ENCODE data around the gene THUMPD3. TPM values are rescaled to one million over a fixed set of nuclear protein-coding genes. Genes with fewer than 3 reads are reported as not detected.

Gene THUMPD3
- total and polyA plus RNA-seq, 9 of the 15 experiments (the other 6 are each of a cell fraction or from before 2014, with no cell fraction given) = 58.3 to 132 (median 113) TPM

- TF ChIP-seq ATF3 (IDR thresholded peaks at IDR 0.05) = no peak
- no peak for TF ChIP-seq ATF3 (CRISPR knock-in tag; conservative IDR thresholded peaks at IDR 0.05)
- TF ChIP-seq VEZF1 (CRISPR knock-in tag; IDR thresholded peaks at IDR 0.05) = no peak
- no peak for TF ChIP-seq WHSC1 (IDR thresholded peaks at IDR 0.05; ENCODE audit: low read length)
- no peak for TF ChIP-seq DNMT1 (IDR thresholded peaks at IDR 0.05)
Observed at GRCh38 chr3:9373465-9373864, 10.6 kb downstream of the THUMPD3 start (continued).

- no peak for FAIRE-seq
- CTCF ChIA-PET (ENCODE audit: low intra/inter-chr PET ratio) = no interaction called here
- peaks cover 92% of the 10 kb centered on the region for H3K36me3 ChIP-seq (ENCODE audit: control insufficient read depth, insufficient read depth, low read length)
- TF ChIP-seq MGA (IDR thresholded peaks at IDR 0.05) = no peak
Observed at GRCh38 chr3:9377981-9378380, 15.1 kb downstream of the THUMPD3 start.

More at GRCh38 chr3:9377981-9378380, 15.1 kb downstream of the THUMPD3 start:
- POLR2A ChIA-PET = interaction anchor here (0.7 to 5.6 kb wide), 7 partner anchors 9 to 21 kb away, joined by 3 to 63 read pairs (median 3); partner anchors contain the start of genes SETD5 and THUMPD3
- no peak overlapping the region for H3K4me2 ChIP-seq (ENCODE audit: insufficient read depth, low read length)
- no peak for ATAC-seq
- no peak overlapping the region for H2AFZ ChIP-seq (ENCODE audit: low read depth, low read length)
- no peak overlapping the region for H3K4me3 ChIP-seq
- no peak overlapping the region for H3K9ac ChIP-seq (ENCODE audit: insufficient read depth in 1 of 2, low read depth in 2 of 2, low read length in 2 of 2)
- no peak overlapping the region for H3K27ac ChIP-seq (ENCODE audit: extremely low read depth, low read depth, low read length)
- no peak for DNase-seq (ENCODE audit: extremely low read depth in 1 of 4, low spot score in 3 of 4)
- no peaks in the 10 kb centered on the region for H3K9me3 ChIP-seq (replicated peaks; ENCODE audit: control insufficient read depth, insufficient read depth, low read depth, low read length)
- WGBS (ENCODE audit: insufficient coverage, low coverage, missing lambda C conversion rate) = 100% methylated on average over 1 of the region's 1 CpG
- H3K4me1 ChIP-seq (replicated peaks in 1 of 2; ENCODE audit: control insufficient read depth in 2 of 2, insufficient read depth in 2 of 2, low read length in 2 of 2) = no peaks in the 10 kb centered on the region
- no peaks in the 10 kb centered on the region for H3K27me3 ChIP-seq (ENCODE audit: control insufficient read depth in 2 of 2, insufficient read depth in 2 of 2, low read length in 2 of 2)
- peaks cover 51% of the 10 kb centered on the region for H3K79me2 ChIP-seq (ENCODE audit: control insufficient read depth, insufficient read depth, low read length)
- in situ Hi-C loops (cut with MboI) (no loop called here), intact Hi-C loops (cut with micrococcal nuclease) (no loop called here)
- BruUV-seq (replicated peaks) = no TSS peak
- no peaks in the 10 kb centered on the region; the same call in 1 of the 2 replicates for H4K20me1 ChIP-seq (replicated peaks; ENCODE audit: control insufficient read depth, insufficient read depth, low read length)
- no peaks in the 10 kb centered on the region for H3K9me1 ChIP-seq (ENCODE audit: control insufficient read depth, insufficient read depth, low read length)
